GM12865 (cell line): ENCODE measurements around the gene RAPGEF2.

Source experiments
- DNase-seq: peaks from one replicate; pipeline ENCODE4 v3.0.0; 2010; ENCODE audit warnings: low read depth
- H3K4me3 ChIP-seq: 2 replicates; pipeline ENCODE4 v1.5.1; 2011; ENCODE audit warnings: mild to moderate bottlenecking, low read depth, low read length, control low read depth
- CTCF ChIP-seq: IDR thresholded peaks from 2 replicates; pipeline ENCODE4 v1.5.1; 2011; ENCODE audit warnings: low read length, control low read depth, low read depth, inconsistent platforms; ENCODE audit not compliant: insufficient read depth; ENCODE audit errors: missing control alignments

Gene RAPGEF2

GRCh38 chr4:159185591-159186023, 82.7 kb downstream of the RAPGEF2 start:
- no peak for TF ChIP-seq CTCF
- DNase-seq, result no peak
- H3K4me3 ChIP-seq, result no peak overlapping the region

GRCh38 chr4:159188646-159189045, 85.8 kb downstream of the RAPGEF2 start:
- no peak for DNase-seq
- no peak overlapping the region for H3K4me3 ChIP-seq
- TF ChIP-seq CTCF, result no peak

- H3K4me3 ChIP-seq, result no peak overlapping the region
- no peak for DNase-seq
- no peak for TF ChIP-seq CTCF
Observed at GRCh38 chr4:159190651-159191050, 87.8 kb downstream of the RAPGEF2 start.

- DNase-seq, result no peak
- no peak for TF ChIP-seq CTCF
- no peak overlapping the region for H3K4me3 ChIP-seq
Observed at GRCh38 chr4:159191989-159192388, 89.1 kb downstream of the RAPGEF2 start.

- TF ChIP-seq CTCF, result no peak
- H3K4me3 ChIP-seq, result no peak overlapping the region
- no peak for DNase-seq
Observed at GRCh38 chr4:159193046-159193620, 90.3 kb downstream of the RAPGEF2 start.

- no peak overlapping the region for H3K4me3 ChIP-seq
- no peak for TF ChIP-seq CTCF
- DNase-seq, result no peak
Observed at GRCh38 chr4:159195361-159195769, 92.5 kb downstream of the RAPGEF2 start.

- no peak overlapping the region for H3K4me3 ChIP-seq
- TF ChIP-seq CTCF, result no peak
- no peak for DNase-seq
Observed at GRCh38 chr4:159197260-159197884, 94.5 kb downstream of the RAPGEF2 start.
